ENCODE data around the gene GALK2. TPM values are rescaled to one million over a fixed set of nuclear protein-coding genes. Genes with fewer than 3 reads are reported as not detected.

The GALK2 gene
- total RNA-seq, 3 donors from 2014 or later (not counting 1 experiment from before 2014, with no cell fraction given) = 19.1 to 24.3 (median 23.6) TPM

GRCh38 chr15:49309889-49310288 lies 139.8 kb downstream of the GALK2 start:
- no peak overlapping the region for H3K4me3 Mint-ChIP-seq
- no peak for TF ChIP-seq CTCF (IDR thresholded peaks at IDR 0.05)
- H3K27ac Mint-ChIP-seq = no peak overlapping the region
- no peaks in the 10 kb centered on the region for H3K4me1 ChIP-seq (ENCODE audit: control insufficient read depth, insufficient read depth, low read length)
- H3K36me3 ChIP-seq (ENCODE audit: control insufficient read depth, insufficient read depth, low read length) = peaks cover 5% of the 10 kb centered on the region
- H3K36me3 Mint-ChIP-seq = no peaks in the 10 kb centered on the region
- H3K27me3 ChIP-seq (ENCODE audit: control insufficient read depth, insufficient read depth, low read length) = no peaks in the 10 kb centered on the region
- intact Hi-C loops (cut with micrococcal nuclease) = no loop called here
- ATAC-seq (no peak), DNase-seq (no peak)
- H3K9me3 Mint-ChIP-seq = no peaks in the 10 kb centered on the region
- no peaks in the 10 kb centered on the region for H3K27me3 Mint-ChIP-seq (ENCODE audit: low read depth in 2 of 2)
- no peak overlapping the region for H3K4me3 ChIP-seq (ENCODE audit: low read length)
- H3K27ac ChIP-seq (ENCODE audit: low read length) = no peak overlapping the region
- H3K4me1 Mint-ChIP-seq = peaks cover 8 to 35% of the 10 kb centered on the region in 2 donors
- no peaks in the 10 kb centered on the region for H3K9me3 ChIP-seq (ENCODE audit: control insufficient read depth, insufficient read depth, low read length)

- no peaks in the 10 kb centered on the region for H3K27me3 Mint-ChIP-seq (ENCODE audit: low read depth in 2 of 2)
- H3K4me3 Mint-ChIP-seq = no peak overlapping the region
- H3K36me3 Mint-ChIP-seq = no peaks in the 10 kb centered on the region
- Histone ChIP-seq H3K36me3 (ENCODE audit: control insufficient read depth, insufficient read depth, low read length) (no peaks in the 10 kb centered on the region), H3K4me1 (ENCODE audit: control insufficient read depth, insufficient read depth, low read length) (no peaks in the 10 kb centered on the region), H3K4me3 (ENCODE audit: low read length) (no peak overlapping the region), H3K27me3 (ENCODE audit: control insufficient read depth, insufficient read depth, low read length) (no peaks in the 10 kb centered on the region), H3K9me3 (ENCODE audit: control insufficient read depth, insufficient read depth, low read length) (no peaks in the 10 kb centered on the region), H3K27ac (ENCODE audit: low read length) (no peak overlapping the region)
- 100% methylated on average over 1 of the region's 1 CpG for WGBS (ENCODE audit: insufficient coverage)
- intact Hi-C loops (cut with micrococcal nuclease) = no loop called here
- DNase-seq = no peak
- TF ChIP-seq CTCF (IDR thresholded peaks at IDR 0.05) = no peak
- no peaks in the 10 kb centered on the region for H3K9me3 Mint-ChIP-seq
- ATAC-seq = no peak
- peak overlapping the region in 1 of 2 donors; percentile 24 for H3K27ac Mint-ChIP-seq
- peaks cover 15 to 27% of the 10 kb centered on the region in 2 donors for H3K4me1 Mint-ChIP-seq
These were observed 143.6 kb downstream of the GALK2 start for GRCh38 chr15:49313650-49314049.

- H3K9me3 Mint-ChIP-seq = no peaks in the 10 kb centered on the region
- H3K4me3 ChIP-seq (ENCODE audit: low read length) = no peak overlapping the region
- WGBS (ENCODE audit: insufficient coverage) = no CpG with 5 or more reads among the region's 1 CpG
- H3K4me1 Mint-ChIP-seq = peaks cover 15 to 27% of the 10 kb centered on the region in 2 donors
- intact Hi-C loops (cut with micrococcal nuclease) = no loop called here
- DNase-seq (no peak), ATAC-seq (no peak)
- H3K27me3 Mint-ChIP-seq (ENCODE audit: low read depth in 2 of 2) = no peaks in the 10 kb centered on the region
- no peak overlapping the region for H3K27ac ChIP-seq (ENCODE audit: low read length)
- H3K27ac Mint-ChIP-seq = peak overlapping the region in 1 of 2 donors; percentile 16
- no peaks in the 10 kb centered on the region for H3K4me1 ChIP-seq (ENCODE audit: control insufficient read depth, insufficient read depth, low read length)
- H3K9me3 ChIP-seq (ENCODE audit: control insufficient read depth, insufficient read depth, low read length) = no peaks in the 10 kb centered on the region
- no peak overlapping the region for H3K4me3 Mint-ChIP-seq
- peaks cover under 1% of the 10 kb centered on the region for H3K36me3 Mint-ChIP-seq
- no peaks in the 10 kb centered on the region for H3K27me3 ChIP-seq (ENCODE audit: control insufficient read depth, insufficient read depth, low read length)
- H3K36me3 ChIP-seq (ENCODE audit: control insufficient read depth, insufficient read depth, low read length) = peaks cover 4% of the 10 kb centered on the region
- TF ChIP-seq CTCF (IDR thresholded peaks at IDR 0.05) = no peak
These were observed 144.7 kb downstream of the GALK2 start for GRCh38 chr15:49314716-49315115.

GRCh38 chr15:49315391-49315823 lies 145.4 kb downstream of the GALK2 start:
- intact Hi-C loops (cut with micrococcal nuclease) = no loop called here

More at GRCh38 chr15:49315391-49315823, 145.4 kb downstream of the GALK2 start:
- Histone ChIP-seq H3K4me1 (ENCODE audit: control insufficient read depth, insufficient read depth, low read length) (no peaks in the 10 kb centered on the region), H3K4me3 (ENCODE audit: low read length) (no peak overlapping the region), H3K36me3 (ENCODE audit: control insufficient read depth, insufficient read depth, low read length) (peaks cover 5% of the 10 kb centered on the region), H3K27me3 (ENCODE audit: control insufficient read depth, insufficient read depth, low read length) (no peaks in the 10 kb centered on the region), H3K27ac (ENCODE audit: low read length) (no peak overlapping the region), H3K9me3 (ENCODE audit: control insufficient read depth, insufficient read depth, low read length) (no peaks in the 10 kb centered on the region)
- ATAC-seq (no peak), DNase-seq (no peak)
- H3K27ac Mint-ChIP-seq = no peak overlapping the region
- no peak for TF ChIP-seq CTCF (IDR thresholded peaks at IDR 0.05)
- no peaks in the 10 kb centered on the region for H3K27me3 Mint-ChIP-seq (ENCODE audit: low read depth in 2 of 2)
- H3K4me3 Mint-ChIP-seq = no peak overlapping the region
- H3K9me3 Mint-ChIP-seq = no peaks in the 10 kb centered on the region
- WGBS (ENCODE audit: insufficient coverage) = 98% methylated on average over 2 of the region's 2 CpGs
- peaks cover 8% of the 10 kb centered on the region for H3K36me3 Mint-ChIP-seq
- H3K4me1 Mint-ChIP-seq = peaks cover 20 to 22% of the 10 kb centered on the region in 2 donors

Data from natural killer cell (primary cell).